IMR-90 (cell line): ENCODE data around the gene CA12. TPM values are rescaled to one million over a fixed set of nuclear protein-coding genes. Genes with fewer than 3 reads are reported as not detected.

Experiments
- ATAC-seq: fragments of 200-7000 bp; cut with Tn5 transposase; 2 replicates; pipeline ENCODE4 v1.9.1; 2020; ENCODE audit warnings: low read depth, mild to moderate bottlenecking, moderate library complexity
- BruUV-seq: library from RNA; stranded (reverse); fragments of 400-500 nt; replicated peaks from 2 replicates; lab custom pipeline; 2021; lab: Mats Ljungman, UMichigan
- CTCF ChIA-PET: fragments of 300-600 bp; formaldehyde crosslinking; extraction: SDS; loops from one replicate; lab custom pipeline; 2021; ENCODE audit warnings: antibody characterized with exemption; lab: Yijun Ruan, JAX
- POLR2A ChIA-PET: fragments of 300-600 bp; sonication (Branson Sonifier 250); formaldehyde crosslinking; loops from one replicate; lab custom pipeline; 2022; ENCODE audit warnings: antibody characterized with exemption; ENCODE audit not compliant: unreplicated experiment; lab: Charles Lee
- DNase-seq: peaks from one replicate; pipeline ENCODE4 v3.0.0; 2013
- H2AFZ ChIP-seq: replicated peaks from 2 replicates; pipeline ENCODE3; 2013; ENCODE audit warnings: low read length, mild to moderate bottlenecking; ENCODE audit not compliant: poor library complexity
- H2AK5ac ChIP-seq: 2 replicates; pipeline ENCODE4 v1.6.1; 2013; ENCODE audit warnings: low read depth, low read length, inconsistent platforms
- H2AK9ac ChIP-seq: replicated peaks from 2 replicates; pipeline ENCODE3; 2013; ENCODE audit warnings: mild to moderate bottlenecking, low read depth, low read length, moderate library complexity; ENCODE audit not compliant: poor library complexity
- H2BK120ac ChIP-seq: 2 replicates; pipeline ENCODE4 v1.6.1; 2013; ENCODE audit warnings: low read depth, low read length, inconsistent platforms
- H2BK15ac ChIP-seq: 3 replicates; pipeline ENCODE4 v1.6.1; 2013; ENCODE audit warnings: low read depth, low read length, inconsistent platforms
- H2BK20ac ChIP-seq: 2 replicates; pipeline ENCODE4 v1.6.1; 2013; ENCODE audit warnings: low read depth, mild to moderate bottlenecking, inconsistent platforms, low read length, moderate library complexity
- H2BK5ac ChIP-seq: 2 replicates; pipeline ENCODE4 v1.6.1; 2013; ENCODE audit warnings: mild to moderate bottlenecking, low read depth, low read length, inconsistent platforms; ENCODE audit not compliant: poor library complexity, severe bottlenecking
- H3K14ac ChIP-seq: replicated peaks from 2 replicates; pipeline ENCODE4 v1.6.1; 2013; ENCODE audit warnings: low read depth, low read length, inconsistent platforms
- H3K18ac ChIP-seq: 2 replicates; pipeline ENCODE4 v1.6.1; 2013; ENCODE audit warnings: low read depth, low read length, control low read depth
- H3K23ac ChIP-seq: 2 replicates; pipeline ENCODE4 v1.6.1; 2013; ENCODE audit warnings: low read depth, low read length, inconsistent platforms
- H3K27ac ChIP-seq: 2 replicates; pipeline ENCODE4 v1.5.1; 2013; ENCODE audit warnings: mild to moderate bottlenecking, control low read depth, low read length; ENCODE audit not compliant: insufficient read depth
- H3K27me3 ChIP-seq: 2 replicates; pipeline ENCODE4 v1.6.1; 2013; ENCODE audit warnings: low read length; ENCODE audit not compliant: control insufficient read depth, insufficient read depth
- H3K36me3 ChIP-seq: 2 replicates; pipeline ENCODE4 v1.6.1; 2013; ENCODE audit warnings: low read length, mixed read lengths; ENCODE audit not compliant: control insufficient read depth, insufficient read depth
- H3K4ac ChIP-seq: 2 replicates; pipeline ENCODE4 v1.6.1; 2013; ENCODE audit warnings: low read depth, low read length, inconsistent platforms
- H3K4me1 ChIP-seq: 2 replicates; pipeline ENCODE4 v1.6.1; 2013; ENCODE audit warnings: low read length, mixed read lengths; ENCODE audit not compliant: control insufficient read depth, insufficient read depth
- H3K4me2 ChIP-seq: 2 replicates; pipeline ENCODE4 v1.6.1; 2013; ENCODE audit warnings: low read depth, mild to moderate bottlenecking, control low read depth, low read length, moderate library complexity
- H3K4me3 ChIP-seq: 2 replicates; pipeline ENCODE4 v1.5.1; 2013; ENCODE audit warnings: low read depth, mild to moderate bottlenecking, control low read depth, low read length, moderate library complexity; ENCODE audit not compliant: insufficient read depth
- H3K56ac ChIP-seq: 2 replicates; pipeline ENCODE4 v1.6.1; 2013; ENCODE audit warnings: low read length, inconsistent platforms; ENCODE audit not compliant: insufficient read depth; ENCODE audit errors: extremely low read depth
- H3K79me1 ChIP-seq, 2 experiments: 2 replicates each; pipeline ENCODE4 v1.6.1; 2013; ENCODE audit warnings: low read length in 2 of 2, inconsistent platforms in 1 of 2, low read depth in 1 of 2
- H3K9ac ChIP-seq: 2 replicates; pipeline ENCODE4 v1.6.1; 2013; ENCODE audit warnings: low read depth, low read length, control low read depth
- H3K9me1 ChIP-seq: 2 replicates; pipeline ENCODE4 v1.6.1; 2013; ENCODE audit warnings: low read length, inconsistent platforms; ENCODE audit not compliant: insufficient read depth
- H3K9me3 ChIP-seq: 2 replicates; pipeline ENCODE4 v1.6.1; 2013; ENCODE audit warnings: low read length; ENCODE audit not compliant: control insufficient read depth, insufficient read depth
- H4K20me1 ChIP-seq: 2 replicates; pipeline ENCODE4 v1.6.1; 2013; ENCODE audit warnings: low read length, inconsistent platforms; ENCODE audit not compliant: insufficient read depth
- H4K5ac ChIP-seq: 2 replicates; pipeline ENCODE4 v1.6.1; 2013; ENCODE audit warnings: mild to moderate bottlenecking, low read depth, low read length, control low read depth
- H4K8ac ChIP-seq, 2 experiments: 2 replicates each; pipeline ENCODE4 v1.6.1; 2013; ENCODE audit warnings: low read depth in 2 of 2, low read length in 2 of 2, control low read depth in 1 of 2, inconsistent platforms in 1 of 2
- H4K91ac ChIP-seq: 2 replicates; pipeline ENCODE4 v1.6.1; 2013; ENCODE audit warnings: low read depth, low read length, inconsistent platforms; ENCODE audit not compliant: insufficient read depth
- CHD1 ChIP-seq: IDR thresholded peaks from 2 replicates; pipeline ENCODE4 v1.6.1; 2012; ENCODE audit warnings: low read depth, low read length, improper control_type of control experiment
- CTCF ChIP-seq: conservative IDR thresholded peaks from 2 replicates; pipeline ENCODE4 v1.5.1; 2012; ENCODE audit warnings: mild to moderate bottlenecking, low read depth, low read length, improper control_type of control experiment
- POLR2A ChIP-seq: IDR thresholded peaks from 2 replicates; pipeline ENCODE4 v1.6.1; 2012; ENCODE audit warnings: mild to moderate bottlenecking, low read depth, low read length
- RCOR1 ChIP-seq: IDR thresholded peaks from 2 replicates; pipeline ENCODE4 v1.6.1; 2012; ENCODE audit warnings: mild to moderate bottlenecking, low read length, improper control_type of control experiment; ENCODE audit not compliant: insufficient replicate concordance
- WGBS, 2 experiments: methylation state at CpG; one replicate each; pipeline versions ENCODE4 v1.1.5 to v1.1.7; 2013; ENCODE audit warnings: missing lambda C conversion rate in 2 of 2; ENCODE audit not compliant: insufficient read length in 1 of 2; ENCODE audit errors: extremely low coverage in 2 of 2; 5-methylcytosine and 5-hydroxymethylcytosine counted together
- dilution Hi-C: fragments of 300-500 bp; cut with HindIII; formaldehyde crosslinking; loops from one replicate; pipeline ENCODE4 v1.14.3; 2018; ENCODE audit warnings: low sequenced_read_pairs; ENCODE audit not compliant: unreplicated experiment
- in situ Hi-C: fragments of 300-500 bp; cut with MboI; formaldehyde crosslinking; loops from 3 replicates; pipeline ENCODE4 v1.14.3; 2019; ENCODE audit warnings: low sequenced_read_pairs, inconsistent platforms, mixed read lengths
- intact Hi-C: fragments of 100-400 bp; cut with micrococcal nuclease; formaldehyde crosslinking; loops from 2 replicates; pipeline ENCODE4 v1.10.0; 2022
- polyA plus RNA-seq, 3 experiments: library from polyadenylated mRNA; depleted of rRNA; stranded (reverse); fragments of >200 nt; gene quantifications; 2 replicates each; pipeline ENCODE4 v1.2.3, GENCODE V29; 2012; ENCODE audit warnings: low replicate concordance in 1 of 3
- total RNA-seq: library from RNA; depleted of rRNA; stranded (reverse); fragments of >200 nt; gene quantifications from 2 replicates; pipeline ENCODE4 v1.2.3, GENCODE V29; 2012

CA12 gene
- total and polyA plus RNA-seq, 2 of the 4 experiments (the other 2 are of a cell fraction): 33.7 to 52.6 TPM

GRCh38 chr15:63392361-63393009 lies 10.8 kb upstream of the CA12 start:
- Histone ChIP-seq H3K18ac (no peak overlapping the region), H4K91ac (no peak overlapping the region), H4K5ac (no peak overlapping the region), H3K4ac (no peak overlapping the region), H3K4me1 (no peaks in the 10 kb centered on the region), H3K4me3 (no peak overlapping the region), H2AFZ (no peak overlapping the region), H2BK120ac (no peak overlapping the region), H3K9me3 (no peaks in the 10 kb centered on the region), H3K27ac (no peak overlapping the region), H3K23ac (no peak overlapping the region), H2BK20ac (no peak overlapping the region), H2BK15ac (no peak overlapping the region), H4K20me1 (no peaks in the 10 kb centered on the region), H3K56ac (no peak overlapping the region), H3K9me1 (0 out of 2 replicates have a peak, but pooled peaks cover 3% of the 10 kb centered on the region), H3K14ac (no peak overlapping the region), H3K27me3 (peaks cover 4% of the 10 kb centered on the region; the same call in 1 of the 2 replicates), H2AK5ac (no peak overlapping the region), H3K36me3 (no peaks in the 10 kb centered on the region), H4K8ac (no peak overlapping the region), H3K9ac (no peak overlapping the region), H3K4me2 (no peak overlapping the region), H3K79me1 (no peaks in the 10 kb centered on the region), H2BK5ac (no peak overlapping the region), H2AK9ac (no peak overlapping the region)
- in situ Hi-C loops (no loop called here), dilution Hi-C loops (no loop called here), intact Hi-C loops (no loop called here)
- ChIA-PET POLR2A (no interaction called here), CTCF (no interaction called here)
- DNase-seq (no peak), ATAC-seq (no peak)
- no TSS peak for BruUV-seq
- 87% methylated on average over 5 of the region's 7 CpGs; no CpG with 5 or more reads in 1 of the 2 experiments for WGBS, 2 experiments
- TF ChIP-seq POLR2A (no peak), CHD1 (no peak), RCOR1 (no peak), CTCF (no peak)
